ENCODE data around the gene LRRFIP2.

DNA sequence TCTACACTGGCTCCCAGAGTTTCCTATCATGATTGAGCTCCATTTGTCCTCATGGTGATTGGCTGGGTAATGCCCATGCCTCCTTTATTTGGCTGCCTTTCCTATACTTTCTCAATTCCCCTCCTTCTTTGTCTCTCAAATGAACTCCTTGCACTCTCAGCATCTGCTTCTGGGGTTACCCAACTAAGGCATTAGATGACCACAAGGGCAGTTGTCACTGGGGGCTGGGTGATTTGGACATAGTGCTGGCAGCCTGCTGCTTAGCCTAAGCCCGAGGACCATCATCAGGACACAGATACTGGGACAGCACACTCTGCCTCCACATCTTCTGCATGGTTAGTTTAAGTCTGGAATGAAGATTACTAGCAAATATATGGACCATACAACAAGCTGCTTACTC, 49.2 kb upstream of the LRRFIP2 start:
- TF ChIP-seq, protein P1, sequence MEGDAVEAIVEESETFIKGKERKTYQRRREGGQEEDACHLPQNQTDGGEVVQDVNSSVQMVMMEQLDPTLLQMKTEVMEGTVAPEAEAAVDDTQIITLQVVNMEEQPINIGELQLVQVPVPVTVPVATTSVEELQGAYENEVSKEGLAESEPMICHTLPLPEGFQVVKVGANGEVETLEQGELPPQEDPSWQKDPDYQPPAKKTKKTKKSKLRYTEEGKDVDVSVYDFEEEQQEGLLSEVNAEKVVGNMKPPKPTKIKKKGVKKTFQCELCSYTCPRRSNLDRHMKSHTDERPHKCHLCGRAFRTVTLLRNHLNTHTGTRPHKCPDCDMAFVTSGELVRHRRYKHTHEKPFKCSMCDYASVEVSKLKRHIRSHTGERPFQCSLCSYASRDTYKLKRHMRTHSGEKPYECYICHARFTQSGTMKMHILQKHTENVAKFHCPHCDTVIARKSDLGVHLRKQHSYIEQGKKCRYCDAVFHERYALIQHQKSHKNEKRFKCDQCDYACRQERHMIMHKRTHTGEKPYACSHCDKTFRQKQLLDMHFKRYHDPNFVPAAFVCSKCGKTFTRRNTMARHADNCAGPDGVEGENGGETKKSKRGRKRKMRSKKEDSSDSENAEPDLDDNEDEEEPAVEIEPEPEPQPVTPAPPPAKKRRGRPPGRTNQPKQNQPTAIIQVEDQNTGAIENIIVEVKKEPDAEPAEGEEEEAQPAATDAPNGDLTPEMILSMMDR (tag by site-specific recombination; IDR thresholded peaks at IDR 0.05): no peak
- TF ChIP-seq, protein P2, sequence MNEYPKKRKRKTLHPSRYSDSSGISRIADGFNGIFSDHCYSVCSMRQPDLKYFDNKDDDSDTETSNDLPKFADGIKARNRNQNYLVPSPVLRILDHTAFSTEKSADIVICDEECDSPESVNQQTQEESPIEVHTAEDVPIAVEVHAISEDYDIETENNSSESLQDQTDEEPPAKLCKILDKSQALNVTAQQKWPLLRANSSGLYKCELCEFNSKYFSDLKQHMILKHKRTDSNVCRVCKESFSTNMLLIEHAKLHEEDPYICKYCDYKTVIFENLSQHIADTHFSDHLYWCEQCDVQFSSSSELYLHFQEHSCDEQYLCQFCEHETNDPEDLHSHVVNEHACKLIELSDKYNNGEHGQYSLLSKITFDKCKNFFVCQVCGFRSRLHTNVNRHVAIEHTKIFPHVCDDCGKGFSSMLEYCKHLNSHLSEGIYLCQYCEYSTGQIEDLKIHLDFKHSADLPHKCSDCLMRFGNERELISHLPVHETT (tag by site-specific recombination; IDR thresholded peaks at IDR 0.05): no peak
- TF ChIP-seq GLI4 (tag by site-specific recombination; IDR thresholded peaks at IDR 0.05) (no peak), YY1 (tag by site-specific recombination; IDR thresholded peaks at IDR 0.05) (no peak)

All from HEK293 (cell line).